Tibial nerve (tissue), 3 donors: Measurements from ENCODE around the gene ARHGEF17.

Experiments
- CTCF ChIP-seq, 5 experiments: fragments of 200-600 bp in 3 of 5; fragments of 450-650 bp in 2 of 5; sonication (generic) in 3 of 5; IDR thresholded peaks; one replicate each; pipeline ENCODE4 v1.5.1; 2016 to 2019; ENCODE audit warnings: antibody characterized with exemption in 5 of 5, mild to moderate bottlenecking in 3 of 5, moderate library complexity in 2 of 5
- POLR2A ChIP-seq, 2 donors: fragments of 450-650 bp; IDR thresholded peaks; one replicate each; pipeline ENCODE4 v1.6.1; 2017; ENCODE audit warnings: antibody characterized with exemption in 2 of 2, mild to moderate bottlenecking in 2 of 2, moderate library complexity in 2 of 2

DNA sequence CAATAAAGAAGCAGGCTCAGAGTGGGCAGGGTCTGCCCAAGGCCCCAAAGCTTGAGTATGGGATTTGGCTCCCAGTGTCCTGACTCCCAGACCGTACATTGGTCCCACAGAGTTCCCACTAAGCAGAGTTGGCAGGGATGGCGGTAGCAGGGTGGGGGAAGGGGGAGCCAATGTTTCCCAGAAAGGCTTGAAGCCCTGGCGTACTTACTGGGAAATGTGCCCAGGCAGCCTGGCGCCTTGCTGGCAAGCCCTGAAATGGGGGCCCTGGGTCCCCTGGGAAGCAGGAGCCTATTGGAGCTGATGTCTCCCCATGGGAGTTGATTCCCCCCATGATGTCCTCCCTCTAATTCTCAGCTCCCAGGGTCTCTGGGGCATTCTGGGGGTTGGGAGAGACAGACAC lies 9.3 kb downstream of the ARHGEF17 start:
- TF ChIP-seq CTCF (IDR thresholded peaks at IDR 0.05): no peak
- TF ChIP-seq POLR2A (IDR thresholded peaks at IDR 0.05): no peak
